A172 (cell line): ENCODE results near the gene EVA1A. TPM values are rescaled to one million over a fixed set of nuclear protein-coding genes. Genes with fewer than 3 reads are reported as not detected.

ENCODE experiments used
- DNase-seq: peaks from one replicate; pipeline ENCODE4 v3.0.0-alpha.2; 2015; ENCODE audit warnings: low spot score
- total RNA-seq: library from RNA; depleted of rRNA; stranded (reverse); fragments of >200 nt; shearing (Covaris generic); gene quantifications from 2 replicates; pipeline ENCODE4 v1.2.3, GENCODE V29; 2014; rRNA removed

Gene EVA1A, protein sequence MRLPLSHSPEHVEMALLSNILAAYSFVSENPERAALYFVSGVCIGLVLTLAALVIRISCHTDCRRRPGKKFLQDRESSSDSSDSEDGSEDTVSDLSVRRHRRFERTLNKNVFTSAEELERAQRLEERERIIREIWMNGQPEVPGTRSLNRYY
- 24.6 and 38.3 TPM in 2 replicates for total RNA-seq

- DNase-seq, result peak; percentile 69
These were observed at the start of gene EVA1A for GRCh38 chr2:75560768-75561565. Gene EVA1A, minus strand, starts transcription at chr2:75560939. Its CDS starts 42,799 bp downstream, at chr2:75518140.

DNA sequence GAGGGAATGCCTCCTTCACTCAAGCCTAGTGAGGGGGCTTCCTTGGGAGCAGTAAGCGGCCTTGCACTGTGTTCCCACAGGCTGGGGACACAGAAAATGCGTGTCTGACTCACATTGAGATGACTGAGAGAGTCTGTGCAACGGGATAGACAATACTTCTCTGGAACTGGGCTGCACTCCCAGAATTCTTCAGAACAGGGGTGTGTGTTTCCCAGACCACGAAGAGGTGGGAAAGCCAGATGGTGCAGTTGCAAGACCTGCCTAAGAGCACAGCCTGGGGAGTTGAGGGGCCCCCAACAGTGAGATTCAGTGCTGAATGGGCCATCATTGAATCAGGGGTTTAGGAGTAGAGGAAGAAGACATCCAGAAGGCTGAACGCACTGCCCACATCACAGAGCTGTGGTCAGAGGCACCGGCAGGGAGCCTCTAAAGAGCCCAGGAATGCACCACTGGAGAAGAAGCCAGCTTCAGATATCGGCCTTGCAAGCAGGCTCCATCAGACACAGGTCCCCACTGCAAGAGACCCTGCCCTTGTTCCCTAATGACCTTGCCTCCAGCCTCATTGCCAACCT lies 49.3 kb upstream of the EVA1A start:
- DNase-seq, result no peak

- no peak for DNase-seq
These were observed 48.6 kb upstream of the EVA1A start for GRCh38 chr2:75609334-75609689.

- DNase-seq, result peak; percentile 48
These were observed 48.1 kb upstream of the EVA1A start for GRCh38 chr2:75608684-75609333.

DNA sequence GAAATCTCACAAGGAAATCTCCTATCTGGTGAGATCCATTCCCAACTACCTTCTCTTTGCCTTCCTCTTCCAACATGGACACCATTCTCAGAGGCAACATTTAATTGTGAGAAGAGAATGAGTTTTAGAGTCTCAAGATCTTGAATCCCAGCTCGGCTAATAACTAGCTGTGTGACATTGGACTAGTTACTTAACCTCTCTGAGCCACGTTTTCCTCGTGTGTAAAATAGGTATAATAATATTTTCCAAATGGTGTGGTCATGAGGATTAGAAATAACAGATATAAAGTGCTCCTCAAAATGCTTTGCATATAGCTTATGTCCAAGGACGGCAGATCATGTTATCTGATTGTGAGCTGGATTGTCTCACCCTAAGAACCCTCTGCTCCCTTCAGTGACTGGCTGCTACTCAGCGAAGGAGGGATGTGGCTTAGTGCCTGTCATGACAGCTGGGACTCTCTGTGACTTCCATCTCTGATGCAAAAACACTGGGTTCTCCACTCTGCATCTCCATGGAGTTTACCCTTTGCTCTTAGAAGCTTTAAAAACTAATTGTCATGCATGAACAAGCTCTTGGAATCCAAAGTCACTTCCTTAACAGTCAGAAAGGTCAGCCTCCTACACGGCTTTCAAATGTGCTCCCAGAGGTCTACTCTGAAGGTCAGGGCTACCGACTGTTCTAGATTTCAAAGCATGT lies 47.4 kb upstream of the EVA1A start:
- no peak for DNase-seq

- no peak for DNase-seq
These were observed 46.7 kb upstream of the EVA1A start for GRCh38 chr2:75607400-75607798.

DNA sequence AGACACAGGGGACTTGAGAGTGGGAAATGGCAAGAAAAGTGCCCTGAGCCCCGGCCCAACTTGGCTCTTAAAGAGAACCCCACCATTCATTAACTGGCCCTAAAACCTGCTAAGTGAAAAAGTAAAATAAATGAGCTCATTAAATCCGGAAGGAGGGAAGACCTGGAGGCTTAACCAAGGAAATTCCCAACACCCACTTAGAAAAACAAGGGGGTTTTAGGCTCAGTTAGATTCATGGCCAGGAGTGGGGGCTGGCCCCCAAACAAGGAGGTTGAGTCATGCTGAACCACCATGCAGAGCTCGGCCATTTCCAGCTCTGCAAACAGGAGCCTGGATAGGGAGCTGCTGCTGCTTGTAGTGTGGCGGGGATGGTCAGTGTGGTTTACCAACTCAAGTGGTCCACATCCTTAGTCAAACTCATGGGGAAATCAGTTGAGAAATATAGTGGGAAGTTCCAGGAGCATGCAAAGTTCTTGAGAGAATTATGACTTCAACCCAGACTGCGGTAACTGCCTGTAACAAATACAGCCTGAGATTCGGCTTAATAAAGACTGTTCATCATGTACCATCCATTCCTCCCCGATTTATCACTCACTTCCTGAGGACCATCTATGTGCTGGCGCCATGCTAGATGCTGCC lies 46.1 kb upstream of the EVA1A start:
- DNase-seq, result peak; percentile 90

- DNase-seq, result peak; percentile 97
These were observed 45.2 kb upstream of the EVA1A start for GRCh38 chr2:75605770-75606529.

DNA sequence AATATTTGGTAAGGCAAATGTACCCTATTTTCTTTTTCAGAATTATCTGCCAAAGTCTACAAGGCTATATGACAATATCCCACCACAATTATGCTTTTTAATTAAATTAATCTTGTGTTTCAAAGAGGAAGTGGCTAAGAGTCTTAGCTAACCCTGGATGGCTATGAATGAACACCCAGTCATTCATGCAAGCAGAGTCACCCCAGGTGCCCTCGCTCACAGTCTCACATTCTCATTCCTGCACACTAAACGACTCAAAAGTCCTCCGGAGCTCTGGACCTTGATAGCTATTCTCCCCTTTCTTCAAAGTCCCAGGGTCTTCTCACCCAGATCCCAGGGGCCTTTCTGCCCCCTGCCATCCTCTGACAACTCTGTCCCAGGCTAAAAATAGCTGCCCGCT lies 43.7 kb upstream of the EVA1A start:
- DNase-seq, result peak; percentile 40

- DNase-seq, result no peak
These were observed 42.7 kb upstream of the EVA1A start for GRCh38 chr2:75603477-75603876.

DNA sequence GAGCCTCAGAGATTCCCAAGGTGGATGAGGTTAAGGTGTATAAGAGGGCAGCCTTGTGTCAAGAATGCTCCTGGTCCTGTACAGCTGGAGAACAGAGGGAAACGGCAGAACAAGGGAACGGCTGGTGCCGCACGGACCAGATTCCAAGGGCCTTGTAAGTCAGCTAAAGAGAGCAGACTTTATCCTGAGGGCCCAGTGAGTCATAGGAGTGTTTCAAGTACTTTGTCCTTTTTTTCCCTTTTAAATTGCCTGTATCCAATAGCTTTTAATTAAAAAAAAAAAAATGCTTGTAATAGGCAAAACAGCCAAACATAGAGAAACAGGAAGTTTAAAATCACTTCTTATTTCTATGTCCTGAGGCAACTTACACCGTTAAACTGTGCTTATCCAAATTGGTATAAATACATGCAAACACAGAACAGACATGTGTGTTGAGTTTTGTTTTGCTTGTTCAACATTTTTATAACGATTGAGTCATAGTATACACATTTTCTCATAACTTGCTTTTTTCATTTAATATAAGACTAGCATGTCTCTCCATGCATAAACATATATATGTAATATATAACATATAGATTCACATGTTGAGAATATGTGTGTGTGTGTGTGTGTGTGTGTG lies 42.1 kb upstream of the EVA1A start:
- DNase-seq, result peak; percentile 84

DNA sequence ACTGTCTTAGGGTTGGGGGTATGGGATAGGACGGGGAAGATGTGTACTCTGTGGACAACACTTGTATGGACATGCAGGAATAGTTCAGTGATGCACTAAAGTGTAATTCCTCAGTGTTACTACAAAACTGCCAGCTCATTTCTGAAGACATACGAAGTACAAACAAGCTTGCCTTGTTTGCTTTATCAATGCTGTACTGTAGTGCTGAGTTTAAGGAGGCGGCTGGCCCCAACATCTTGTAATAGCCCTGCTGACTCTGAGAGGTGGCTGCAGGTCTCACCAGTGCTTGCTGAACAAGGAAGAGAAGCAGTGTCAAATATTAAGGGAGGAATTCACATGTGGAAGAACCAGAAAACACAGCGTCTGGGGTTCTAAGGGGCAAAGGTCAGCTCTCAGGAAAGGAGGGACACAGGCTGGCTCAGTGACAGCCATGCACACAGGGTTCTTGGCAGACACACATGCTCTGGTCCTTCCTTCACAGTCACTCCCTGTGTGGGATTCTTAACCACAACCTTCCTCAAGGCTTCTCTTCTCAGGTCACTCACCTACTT lies 39.8 kb upstream of the EVA1A start:
- DNase-seq, result no peak

- no peak for DNase-seq
These were observed 37.9 kb upstream of the EVA1A start for GRCh38 chr2:75598589-75599155.

DNA sequence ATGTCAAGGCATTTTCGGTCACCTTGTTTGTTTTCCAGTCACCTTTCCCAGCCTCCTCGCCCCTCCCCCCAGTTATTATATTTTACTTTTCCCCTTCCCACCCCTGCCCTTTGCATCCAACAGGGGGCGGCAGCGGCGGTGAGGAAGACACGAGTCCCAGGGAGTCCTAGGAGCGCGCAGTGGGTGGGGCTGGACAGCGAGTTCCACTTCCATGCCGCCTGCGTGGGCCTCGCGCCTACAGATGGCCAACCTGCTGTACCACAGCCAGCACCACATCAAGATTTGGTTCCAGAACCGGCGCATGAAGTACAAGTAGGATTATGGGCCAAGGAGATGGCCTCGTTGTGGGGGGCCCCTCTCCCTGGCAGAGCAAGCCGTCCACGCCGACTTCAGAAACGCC lies 37.2 kb upstream of the EVA1A start:
- DNase-seq, result no peak

DNA sequence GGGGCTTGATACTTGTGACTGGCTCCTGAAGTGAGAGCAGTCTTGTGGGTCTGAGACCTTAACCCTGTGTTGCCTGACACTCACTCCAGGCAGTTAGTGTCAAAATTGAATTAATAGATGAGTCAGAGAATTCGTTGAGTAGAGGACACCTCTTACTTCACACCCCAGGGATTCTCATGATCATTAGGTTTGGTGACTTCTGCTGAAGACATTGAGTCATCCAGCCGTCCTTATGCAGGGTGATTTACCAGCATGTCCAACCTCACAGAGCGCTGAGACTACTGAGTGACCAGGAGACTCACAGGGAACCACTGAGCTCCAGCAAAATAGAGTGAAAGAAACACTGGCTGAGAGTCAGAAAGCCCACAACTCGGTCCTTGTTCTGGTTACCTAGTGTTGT lies 36.0 kb upstream of the EVA1A start:
- peak; percentile 86 for DNase-seq

DNA sequence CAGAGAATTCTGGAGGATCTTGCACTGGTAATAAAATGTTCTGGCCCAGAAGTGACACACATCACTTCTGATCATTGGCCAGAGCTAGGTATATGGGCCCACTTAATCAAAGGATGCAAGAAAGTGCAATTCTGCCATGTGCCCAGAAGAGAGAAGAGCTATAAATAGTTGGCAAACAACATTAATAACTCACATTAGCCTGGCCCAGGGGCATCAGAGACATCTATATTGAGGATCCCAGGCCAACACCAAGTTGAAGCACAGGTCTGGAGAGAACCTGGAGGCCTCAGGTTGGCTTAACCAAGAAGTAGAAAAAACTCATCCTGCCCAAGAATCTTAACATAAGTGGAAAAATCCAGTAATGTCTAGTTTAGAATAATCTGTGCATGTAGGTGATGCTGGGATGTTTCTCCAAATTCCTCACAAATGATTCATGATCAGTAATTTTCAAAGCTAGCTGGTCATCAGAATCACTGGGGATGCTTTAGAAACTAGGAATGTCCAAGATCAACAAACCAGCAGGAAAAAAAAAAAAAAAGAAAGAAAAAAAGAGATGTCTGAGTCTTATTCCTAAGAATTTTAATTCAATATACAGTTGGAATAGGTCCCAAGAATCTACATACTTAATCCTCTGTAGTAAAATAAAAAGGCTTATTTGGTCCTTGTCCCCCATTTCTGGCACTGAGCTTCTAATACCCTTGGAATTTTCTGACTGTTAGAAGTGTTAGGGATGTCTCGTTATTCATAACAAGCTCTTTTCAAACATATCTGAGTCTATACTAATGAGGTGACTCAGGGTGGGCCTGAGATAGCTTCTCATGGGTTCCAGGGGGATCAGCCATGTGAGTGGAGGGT lies 35.0 kb upstream of the EVA1A start:
- DNase-seq, result peak; percentile 92

GRCh38 chr2:75594596-75594995 lies 33.9 kb upstream of the EVA1A start:
- no peak for DNase-seq

DNA sequence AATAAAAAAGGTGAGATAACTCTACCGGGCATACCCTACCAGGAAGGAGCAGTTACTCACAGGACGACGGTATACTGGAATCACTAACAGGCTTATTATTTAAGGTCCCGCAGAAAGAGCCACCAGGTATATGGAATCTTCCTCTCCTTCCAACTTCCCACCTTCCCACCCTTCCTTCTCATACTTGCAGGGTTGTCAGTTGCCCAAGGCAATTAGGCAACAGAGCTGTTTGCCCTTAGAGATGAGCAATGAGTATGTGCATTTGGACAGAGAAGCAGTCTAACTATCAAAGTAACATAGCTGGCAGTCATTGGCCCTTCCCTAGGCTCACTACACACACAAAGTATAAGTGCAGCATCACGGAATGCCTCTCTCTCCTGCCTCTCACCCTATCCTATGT lies 32.1 kb upstream of the EVA1A start:
- DNase-seq, result no peak

GRCh38 chr2:75592030-75592429 lies 31.3 kb upstream of the EVA1A start:
- DNase-seq, result peak; percentile 97
